GM13977 (cell line): ENCODE results near the gene TAF11L14.

ENCODE experiments used
- DNase-seq: peaks from one replicate; pipeline ENCODE4 v3.0.0; 2012; ENCODE audit warnings: low spot score
- CTCF ChIP-seq: IDR thresholded peaks from 2 replicates; pipeline ENCODE4 v1.5.1; 2012; ENCODE audit warnings: mild to moderate bottlenecking, control low read depth; ENCODE audit not compliant: insufficient read depth; ENCODE audit errors: extremely low read depth, missing control alignments
- in situ Hi-C: fragments of 300-500 bp; cut with MboI; formaldehyde crosslinking; loops from one replicate; pipeline ENCODE4 v1.12.0; 2022; ENCODE audit warnings: low sequenced_read_pairs, low pct_unique_long_range_greater_than_20kb, mixed read lengths, inconsistent platforms; ENCODE audit not compliant: unreplicated experiment

The TAF11L14 gene

DNA sequence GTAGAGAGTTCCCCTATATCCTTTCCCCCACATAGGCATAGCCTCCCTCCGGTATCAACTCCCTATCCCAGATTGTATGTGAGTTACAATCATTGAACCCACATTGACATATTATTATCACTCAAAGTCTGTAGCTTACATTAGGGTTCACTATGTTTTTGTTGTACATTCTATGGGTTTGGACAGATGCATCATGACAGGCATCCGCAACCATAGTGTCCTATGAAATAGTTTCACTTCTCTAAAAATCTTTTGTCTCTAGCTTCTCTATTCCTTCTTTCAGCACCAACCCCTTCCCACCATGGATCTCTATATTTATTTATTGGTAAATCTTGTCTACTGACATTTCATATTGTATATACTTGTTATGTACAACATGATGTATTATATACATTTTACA, 31.6 kb downstream of the TAF11L14 start:
- no peak for TF ChIP-seq CTCF
- in situ Hi-C loops, result no loop called here
- no peak for DNase-seq

DNA sequence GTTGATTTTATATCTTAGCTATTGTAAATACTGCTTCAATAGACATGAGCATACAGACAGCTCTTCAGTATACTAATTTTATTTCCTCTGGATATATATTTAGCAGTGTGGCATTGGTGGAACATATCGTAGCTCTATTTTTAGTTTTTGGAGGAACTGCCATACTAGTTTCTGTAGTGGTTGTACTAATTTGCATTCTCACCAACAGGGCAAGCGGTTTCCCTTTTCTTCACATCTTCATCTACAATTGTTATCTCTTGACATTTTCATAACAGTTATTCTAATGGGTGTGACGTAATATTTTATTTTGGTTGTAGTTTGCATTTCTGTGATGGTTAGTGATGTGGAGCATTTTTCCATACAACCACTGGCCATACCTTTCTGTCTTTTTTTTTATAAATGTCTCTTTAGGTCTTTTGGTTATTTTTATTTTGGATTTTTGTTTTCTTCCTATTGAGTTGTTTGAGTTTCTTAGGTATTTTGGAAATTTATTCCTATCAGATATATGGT, 32.5 kb downstream of the TAF11L14 start:
- in situ Hi-C loops, result no loop called here

DNA sequence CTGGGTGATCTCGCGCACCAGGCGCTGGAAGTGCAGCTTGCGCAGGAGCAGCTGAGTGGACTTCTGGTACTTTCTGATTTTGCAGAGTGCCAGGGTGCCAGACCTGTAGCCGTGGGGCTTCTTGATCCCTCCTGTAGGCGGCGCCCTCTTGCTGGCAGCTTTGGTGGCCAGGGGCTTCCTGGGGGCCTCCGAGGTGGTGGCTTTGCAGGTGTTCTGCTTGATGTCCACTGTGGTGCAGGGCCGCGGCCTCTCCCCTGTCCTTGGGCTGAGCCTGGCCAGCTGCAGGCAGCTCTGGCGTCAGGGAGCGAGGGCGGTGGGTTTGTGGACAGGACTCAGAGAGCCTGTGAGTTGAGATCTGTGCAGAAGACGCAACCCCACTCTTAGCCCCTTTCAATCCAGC, 36.1 kb downstream of the TAF11L14 start:
- in situ Hi-C loops, result no loop called here
- DNase-seq, result no peak
- no peak for TF ChIP-seq CTCF

More for the DNA sequence above, 32.5 kb downstream of the TAF11L14 start:
- TF ChIP-seq CTCF, result no peak
- DNase-seq, result no peak

DNA sequence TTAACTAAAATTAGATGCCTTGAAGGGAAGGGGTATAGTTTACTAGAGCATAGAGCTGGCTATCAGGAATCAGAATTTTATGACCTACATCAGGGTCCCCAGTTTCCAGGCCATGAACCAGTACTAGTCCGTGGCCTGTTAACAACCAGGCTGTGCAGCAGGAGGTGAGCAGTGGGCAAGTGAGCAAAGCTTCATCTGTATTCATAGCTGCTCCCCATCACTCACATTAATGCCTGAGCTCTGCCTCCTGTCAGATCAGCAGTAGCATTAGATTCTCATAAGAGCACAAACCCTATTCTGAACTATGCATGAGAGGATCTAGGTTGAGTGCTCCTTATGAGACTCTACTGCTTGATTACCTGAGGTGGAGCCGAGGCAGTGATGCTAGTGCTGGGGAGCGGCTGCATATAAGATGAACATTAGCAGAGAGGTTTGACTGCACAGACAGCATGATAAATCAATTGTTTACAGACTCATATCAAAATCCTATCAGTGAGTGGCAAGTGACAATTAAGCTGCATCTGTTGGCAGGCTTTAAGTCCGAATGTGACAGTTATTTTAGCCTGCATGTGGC, 44.6 kb downstream of the TAF11L14 start:
- no peak for DNase-seq
- no peak for TF ChIP-seq CTCF
- in situ Hi-C loops, result no loop called here

- no peak for TF ChIP-seq CTCF
- in situ Hi-C loops, result no loop called here
- DNase-seq, result no peak
Observed at GRCh38 chr5:17679597-17680203, 45.4 kb downstream of the TAF11L14 start.

DNA sequence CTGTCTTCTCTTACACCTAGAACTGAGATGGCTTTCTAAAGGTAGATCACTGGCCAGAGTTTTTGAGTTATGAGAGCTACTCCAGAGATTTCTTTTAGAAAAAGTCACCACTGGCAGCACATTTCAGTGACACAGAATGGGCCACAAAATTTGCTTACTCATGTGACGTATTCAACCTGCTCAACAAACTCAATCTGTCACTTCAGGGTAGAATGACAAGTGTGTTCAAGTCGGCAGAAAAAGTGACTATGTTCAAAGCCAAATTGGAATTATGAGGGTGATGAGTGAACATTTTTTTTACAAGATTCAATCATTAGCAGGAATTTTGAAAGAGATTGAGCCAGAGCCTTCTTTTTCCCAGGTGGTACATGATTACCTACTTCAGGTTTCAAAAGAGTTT, 46.5 kb downstream of the TAF11L14 start:
- no peak for TF ChIP-seq CTCF
- DNase-seq, result no peak
- in situ Hi-C loops, result no loop called here
